Neural progenitor cell (in vitro differentiated cells): ENCODE results near the gene DNASE2B.

Source experiments
- EZH2 ChIP-seq: fragments of 200-600 bp; sonication (generic); IDR thresholded peaks from 2 replicates; pipeline ENCODE4 v1.6.1; 2017; ENCODE audit warnings: antibody characterized with exemption, mild to moderate bottlenecking, moderate library complexity
- EZH2phosphoT487 ChIP-seq: fragments of 200-600 bp; sonication (generic); IDR thresholded peaks from 2 replicates; pipeline ENCODE4 v1.6.1; 2017; ENCODE audit warnings: antibody characterized with exemption
- TF ChIP-seq, protein P1 (sequence below): fragments of 200-600 bp; sonication (generic); IDR thresholded peaks from 2 replicates; pipeline ENCODE4 v1.5.1; 2017; ENCODE audit warnings: antibody characterized with exemption, mild to moderate bottlenecking

DNA sequence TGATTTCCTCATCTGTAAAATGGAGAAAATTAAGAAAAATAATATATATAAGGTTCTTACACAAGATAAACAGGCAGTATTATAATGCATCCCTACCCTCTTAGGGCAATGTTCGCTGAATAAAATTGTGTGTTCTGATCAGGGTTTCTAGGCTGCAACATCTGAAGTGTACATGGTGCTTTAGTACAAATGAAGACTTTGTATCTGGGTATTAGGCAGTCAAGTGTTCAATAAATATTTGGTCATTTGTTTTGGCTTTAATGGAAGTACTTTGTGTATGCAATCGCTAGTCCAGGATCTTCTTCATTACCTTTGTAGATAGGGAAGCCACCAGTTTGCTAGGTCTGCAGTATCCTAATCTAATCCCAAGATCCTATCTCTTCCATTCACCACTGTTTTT, 28.1 kb downstream of the DNASE2B start:
- TF ChIP-seq EZH2 (no peak), EZH2phosphoT487 (no peak)
- TF ChIP-seq, protein P1, sequence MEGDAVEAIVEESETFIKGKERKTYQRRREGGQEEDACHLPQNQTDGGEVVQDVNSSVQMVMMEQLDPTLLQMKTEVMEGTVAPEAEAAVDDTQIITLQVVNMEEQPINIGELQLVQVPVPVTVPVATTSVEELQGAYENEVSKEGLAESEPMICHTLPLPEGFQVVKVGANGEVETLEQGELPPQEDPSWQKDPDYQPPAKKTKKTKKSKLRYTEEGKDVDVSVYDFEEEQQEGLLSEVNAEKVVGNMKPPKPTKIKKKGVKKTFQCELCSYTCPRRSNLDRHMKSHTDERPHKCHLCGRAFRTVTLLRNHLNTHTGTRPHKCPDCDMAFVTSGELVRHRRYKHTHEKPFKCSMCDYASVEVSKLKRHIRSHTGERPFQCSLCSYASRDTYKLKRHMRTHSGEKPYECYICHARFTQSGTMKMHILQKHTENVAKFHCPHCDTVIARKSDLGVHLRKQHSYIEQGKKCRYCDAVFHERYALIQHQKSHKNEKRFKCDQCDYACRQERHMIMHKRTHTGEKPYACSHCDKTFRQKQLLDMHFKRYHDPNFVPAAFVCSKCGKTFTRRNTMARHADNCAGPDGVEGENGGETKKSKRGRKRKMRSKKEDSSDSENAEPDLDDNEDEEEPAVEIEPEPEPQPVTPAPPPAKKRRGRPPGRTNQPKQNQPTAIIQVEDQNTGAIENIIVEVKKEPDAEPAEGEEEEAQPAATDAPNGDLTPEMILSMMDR: no peak
